Neural progenitor cell (in vitro differentiated cells): ENCODE results near the gene RBBP4. TPM values are rescaled to one million over a fixed set of nuclear protein-coding genes. Genes with fewer than 3 reads are reported as not detected.
A peak's percentile ranks its signal among the peaks of the same experiment; 100 is the strongest.

ENCODE experiments used
- DNase-seq: peaks from one replicate; pipeline ENCODE4 v3.0.0-alpha.2; 2016; ENCODE audit warnings: low spot score
- H2AFZ ChIP-seq: fragments of 200-600 bp; sonication (generic); replicated peaks from 2 replicates; pipeline ENCODE4 v1.6.1; 2016; ENCODE audit warnings: antibody characterized with exemption
- H3F3A ChIP-seq: fragments of 200-600 bp; sonication (generic); 2 replicates; pipeline ENCODE4 v1.6.1; 2016; ENCODE audit warnings: antibody characterized with exemption, low read depth
- H3K27ac ChIP-seq: fragments of 200-600 bp; sonication (generic); 2 replicates; pipeline ENCODE4 v1.5.1; 2016; ENCODE audit warnings: mild to moderate bottlenecking
- H3K27me3 ChIP-seq: fragments of 200-600 bp; sonication (generic); 2 replicates; pipeline ENCODE4 v1.6.1; 2016; ENCODE audit warnings: mild to moderate bottlenecking, moderate library complexity
- H3K36me3 ChIP-seq: fragments of 200-600 bp; sonication (generic); 2 replicates; pipeline ENCODE4 v1.5.1; 2016
- H3K4me1 ChIP-seq: fragments of 200-600 bp; sonication (generic); 2 replicates; pipeline ENCODE4 v1.6.1; 2016; ENCODE audit warnings: mixed run types
- H3K4me2 ChIP-seq: fragments of 200-600 bp; sonication (generic); 2 replicates; pipeline ENCODE4 v1.6.1; 2016
- H3K4me3 ChIP-seq: fragments of 200-600 bp; sonication (generic); 2 replicates; pipeline ENCODE4 v1.5.1; 2016
- H3K79me2 ChIP-seq: fragments of 200-600 bp; sonication (generic); 2 replicates; pipeline ENCODE4 v1.6.1; 2016; ENCODE audit warnings: low read depth
- H3K9ac ChIP-seq: fragments of 200-600 bp; sonication (generic); 2 replicates; pipeline ENCODE4 v1.6.1; 2016
- H3K9me3 ChIP-seq: fragments of 200-600 bp; sonication (generic); 2 replicates; pipeline ENCODE4 v1.5.1; 2016; ENCODE audit warnings: low read depth
- H4K20me1 ChIP-seq: fragments of 200-600 bp; sonication (generic); 2 replicates; pipeline ENCODE4 v1.6.1; 2016; ENCODE audit warnings: low read depth
- H3K27ac Mint-ChIP-seq: 3 replicates; pipeline ENCODE4 v1.8.0; 2021; ENCODE audit warnings: mixed read lengths
- H3K27me3 Mint-ChIP-seq: 2 replicates; pipeline ENCODE4 v1.8.0; 2022; ENCODE audit warnings: low read depth, mild to moderate bottlenecking, inconsistent platforms, moderate library complexity, mixed read lengths; ENCODE audit not compliant: insufficient read depth
- H3K36me3 Mint-ChIP-seq: 3 replicates; pipeline ENCODE4 v1.8.0; 2021; ENCODE audit warnings: mixed read lengths
- H3K4me1 Mint-ChIP-seq: 3 replicates; pipeline ENCODE4 v1.8.0; 2021; ENCODE audit warnings: mixed read lengths
- H3K4me3 Mint-ChIP-seq: 3 replicates; pipeline ENCODE4 v1.8.0; 2021; ENCODE audit warnings: mild to moderate bottlenecking, moderate library complexity, mixed read lengths
- H3K9me3 Mint-ChIP-seq: 3 replicates; pipeline ENCODE4 v1.8.0; 2020; ENCODE audit warnings: mixed read lengths
- CTCF ChIP-seq: fragments of 200-600 bp; sonication (generic); IDR thresholded peaks from 2 replicates; pipeline ENCODE4 v1.5.1; 2017; ENCODE audit warnings: antibody characterized with exemption, mild to moderate bottlenecking
- EZH2 ChIP-seq: fragments of 200-600 bp; sonication (generic); IDR thresholded peaks from 2 replicates; pipeline ENCODE4 v1.6.1; 2017; ENCODE audit warnings: antibody characterized with exemption, mild to moderate bottlenecking, moderate library complexity
- EZH2phosphoT487 ChIP-seq: fragments of 200-600 bp; sonication (generic); IDR thresholded peaks from 2 replicates; pipeline ENCODE4 v1.6.1; 2017; ENCODE audit warnings: antibody characterized with exemption
- total RNA-seq: library from RNA; depleted of rRNA; stranded (reverse); fragments of >200 nt; gene quantifications from 2 replicates; pipeline ENCODE4 v1.2.3, GENCODE V29; 2015; ENCODE audit warnings: low replicate concordance

RBBP4 gene
- total RNA-seq, 1 donor from 2014 or later: 474 TPM

DNA sequence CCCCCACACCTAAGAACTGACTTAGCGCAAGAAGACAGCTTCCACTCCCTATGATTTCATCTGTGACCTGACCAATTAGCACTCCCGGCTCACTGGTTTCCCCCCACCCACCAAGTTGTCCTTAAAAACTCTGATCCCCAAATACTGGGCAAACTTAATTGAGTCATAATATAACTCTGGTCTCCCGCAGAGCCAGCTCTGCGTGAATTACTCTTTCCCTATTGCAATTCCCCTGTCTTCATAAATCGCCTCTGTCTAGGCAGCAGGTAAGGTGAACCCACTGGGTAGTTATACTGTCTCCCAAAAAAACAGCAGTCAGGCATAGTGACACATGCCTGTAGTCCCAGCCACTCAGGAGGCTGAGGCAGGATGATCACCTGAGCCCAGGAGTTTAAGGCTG is 37.5 kb upstream of the RBBP4 start:
- Histone ChIP-seq H3K27ac (no peak overlapping the region), H3K4me1 (no peaks in the 10 kb centered on the region), H3K27me3 (no peaks in the 10 kb centered on the region), H3K9ac (no peak overlapping the region), H4K20me1 (no peaks in the 10 kb centered on the region), H3K36me3 (no peaks in the 10 kb centered on the region), H3K4me2 (no peak overlapping the region), H2AFZ (no peak overlapping the region), H3K79me2 (no peaks in the 10 kb centered on the region), H3K9me3 (no peaks in the 10 kb centered on the region), H3K4me3 (no peak overlapping the region), H3F3A (peaks cover 5% of the 10 kb centered on the region)
- peaks cover 2% of the 10 kb centered on the region for H3K36me3 Mint-ChIP-seq
- no peak overlapping the region for H3K27ac Mint-ChIP-seq
- DNase-seq: no peak
- TF ChIP-seq EZH2phosphoT487 (no peak), CTCF (no peak), EZH2 (no peak)
- H3K4me1 Mint-ChIP-seq: peaks cover 3% of the 10 kb centered on the region
- H3K9me3 Mint-ChIP-seq: no peaks in the 10 kb centered on the region
- H3K4me3 Mint-ChIP-seq: no peak overlapping the region
- no peaks in the 10 kb centered on the region for H3K27me3 Mint-ChIP-seq

DNA sequence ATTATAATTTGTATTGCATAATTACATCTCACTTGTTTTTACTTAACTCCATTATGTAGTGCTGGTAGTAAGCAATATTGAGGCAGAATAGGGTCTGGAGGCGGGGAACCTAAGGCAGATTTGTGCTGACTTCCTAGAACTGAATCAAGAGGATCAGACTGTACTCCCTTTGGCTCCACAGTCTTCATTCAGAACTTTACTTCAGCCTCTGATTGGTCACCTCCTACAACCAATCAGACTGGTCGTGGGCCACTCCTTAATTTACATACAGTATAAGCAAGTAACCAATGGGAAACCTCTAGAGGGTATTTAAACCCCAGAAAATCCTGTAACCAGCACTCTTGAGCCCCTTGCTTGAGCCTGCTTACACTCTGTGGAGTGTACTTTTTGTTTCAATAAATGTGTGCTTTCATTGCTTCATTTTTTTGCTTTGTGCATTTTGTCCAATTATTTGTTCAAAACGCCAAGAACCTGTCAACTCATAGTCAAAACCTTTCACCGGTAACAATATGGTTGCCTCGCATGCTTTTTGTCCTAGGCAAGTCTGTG is 32.3 kb upstream of the RBBP4 start:
- no peaks in the 10 kb centered on the region for H3K27me3 Mint-ChIP-seq
- Histone ChIP-seq H3K27ac (no peak overlapping the region), H2AFZ (no peak overlapping the region), H3K4me1 (no peaks in the 10 kb centered on the region), H3K36me3 (peaks cover 4% of the 10 kb centered on the region), H4K20me1 (no peaks in the 10 kb centered on the region), H3K9ac (no peak overlapping the region), H3K27me3 (no peaks in the 10 kb centered on the region), H3K79me2 (no peaks in the 10 kb centered on the region), H3K4me3 (no peak overlapping the region), H3K4me2 (no peak overlapping the region), H3K9me3 (no peaks in the 10 kb centered on the region), H3F3A (peaks cover 3% of the 10 kb centered on the region)
- peaks cover 11% of the 10 kb centered on the region for H3K36me3 Mint-ChIP-seq
- TF ChIP-seq CTCF (no peak), EZH2 (no peak), EZH2phosphoT487 (no peak)
- H3K9me3 Mint-ChIP-seq: no peaks in the 10 kb centered on the region
- no peaks in the 10 kb centered on the region for H3K4me1 Mint-ChIP-seq
- H3K27ac Mint-ChIP-seq: no peak overlapping the region
- DNase-seq: no peak
- H3K4me3 Mint-ChIP-seq: no peak overlapping the region

GRCh38 chr1:32619701-32620485 is 31.1 kb upstream of the RBBP4 start:
- no peak overlapping the region for H3K4me2 ChIP-seq
- no peaks in the 10 kb centered on the region for H3K9me3 ChIP-seq
- Mint-ChIP-seq H3K4me1 (no peaks in the 10 kb centered on the region), H3K27me3 (no peaks in the 10 kb centered on the region), H3K36me3 (peaks cover 11% of the 10 kb centered on the region), H3K4me3 (no peak overlapping the region), H3K27ac (peak overlapping the region; percentile 8), H3K9me3 (no peaks in the 10 kb centered on the region)
- peaks cover 4% of the 10 kb centered on the region for H3K36me3 ChIP-seq
- TF ChIP-seq EZH2phosphoT487 (no peak), CTCF (no peak), EZH2 (no peak)
- peaks cover 3% of the 10 kb centered on the region for H3F3A ChIP-seq
- no peaks in the 10 kb centered on the region for H3K4me1 ChIP-seq
- no peak overlapping the region for H3K9ac ChIP-seq
- no peak for DNase-seq
- no peak overlapping the region for H3K27ac ChIP-seq
- H4K20me1 ChIP-seq: no peaks in the 10 kb centered on the region
- H3K4me3 ChIP-seq: no peak overlapping the region
- H3K27me3 ChIP-seq: no peaks in the 10 kb centered on the region
- no peaks in the 10 kb centered on the region for H3K79me2 ChIP-seq
- H2AFZ ChIP-seq: no peak overlapping the region
